ENCODE measurements around the gene CSN2.

DNA sequence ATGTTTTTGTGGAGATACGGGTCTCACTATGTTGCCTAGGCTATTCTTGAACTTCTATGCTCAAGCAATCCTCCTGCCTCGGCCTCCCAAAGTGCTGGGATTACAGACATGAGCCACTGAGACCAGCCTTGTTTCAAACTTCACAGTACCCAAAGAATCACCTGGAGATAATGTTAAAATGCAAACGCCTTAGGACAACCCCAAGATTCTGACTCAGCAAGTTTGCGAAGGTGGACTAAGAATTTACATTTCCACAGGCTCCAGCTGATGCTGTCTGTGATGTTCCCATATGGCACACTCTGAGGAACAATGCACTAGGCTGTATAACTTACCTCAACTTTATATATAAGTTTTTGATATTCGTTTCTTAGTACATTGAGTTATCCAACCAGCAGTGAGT is 29.3 kb upstream of the CSN2 start:
- TF ChIP-seq, protein P1, sequence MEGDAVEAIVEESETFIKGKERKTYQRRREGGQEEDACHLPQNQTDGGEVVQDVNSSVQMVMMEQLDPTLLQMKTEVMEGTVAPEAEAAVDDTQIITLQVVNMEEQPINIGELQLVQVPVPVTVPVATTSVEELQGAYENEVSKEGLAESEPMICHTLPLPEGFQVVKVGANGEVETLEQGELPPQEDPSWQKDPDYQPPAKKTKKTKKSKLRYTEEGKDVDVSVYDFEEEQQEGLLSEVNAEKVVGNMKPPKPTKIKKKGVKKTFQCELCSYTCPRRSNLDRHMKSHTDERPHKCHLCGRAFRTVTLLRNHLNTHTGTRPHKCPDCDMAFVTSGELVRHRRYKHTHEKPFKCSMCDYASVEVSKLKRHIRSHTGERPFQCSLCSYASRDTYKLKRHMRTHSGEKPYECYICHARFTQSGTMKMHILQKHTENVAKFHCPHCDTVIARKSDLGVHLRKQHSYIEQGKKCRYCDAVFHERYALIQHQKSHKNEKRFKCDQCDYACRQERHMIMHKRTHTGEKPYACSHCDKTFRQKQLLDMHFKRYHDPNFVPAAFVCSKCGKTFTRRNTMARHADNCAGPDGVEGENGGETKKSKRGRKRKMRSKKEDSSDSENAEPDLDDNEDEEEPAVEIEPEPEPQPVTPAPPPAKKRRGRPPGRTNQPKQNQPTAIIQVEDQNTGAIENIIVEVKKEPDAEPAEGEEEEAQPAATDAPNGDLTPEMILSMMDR (conservative IDR thresholded peaks at IDR 0.05): no peak
- no peak for TF ChIP-seq ZFX (IDR thresholded peaks at IDR 0.05)
